PC-3 (cell line): ENCODE data around the gene SMC1B. TPM values are rescaled to one million over a fixed set of nuclear protein-coding genes. Genes with fewer than 3 reads are reported as not detected.

Experiments used
- ATAC-seq: fragments of 200-7000 bp; cut with Tn5 transposase; 2 replicates; pipeline ENCODE4 v1.9.1; 2020; ENCODE audit warnings: mild to moderate bottlenecking, moderate library complexity
- BruUV-seq: library from RNA; stranded (reverse); fragments of 400-500 nt; replicated peaks from 2 replicates; lab custom pipeline; 2021; lab: Mats Ljungman, UMichigan
- CTCF ChIA-PET: fragments of 300-600 bp; sonication (Branson Sonifier 250); formaldehyde crosslinking; loops from one replicate; lab custom pipeline; 2022; ENCODE audit warnings: antibody characterized with exemption; lab: Charles Lee
- POLR2A ChIA-PET: fragments of 300-600 bp; sonication (Branson Sonifier 250); formaldehyde crosslinking; loops from one replicate; lab custom pipeline; 2022; ENCODE audit warnings: antibody characterized with exemption; ENCODE audit not compliant: unreplicated experiment; lab: Charles Lee
- DNase-seq: peaks from one replicate; pipeline ENCODE4 v3.0.0-alpha.2; 2015
- H2AFZ ChIP-seq: fragments of 300-600 bp; sonication (generic); 2 replicates; pipeline ENCODE4 v1.6.0; 2016; ENCODE audit warnings: antibody characterized with exemption, low read length
- H3F3A ChIP-seq: fragments of 300-600 bp; sonication (generic); one replicate; pipeline ENCODE4 v1.6.0; 2017; ENCODE audit warnings: antibody characterized with exemption, low read length, control low read depth, mild to moderate bottlenecking; ENCODE audit not compliant: unreplicated experiment
- H3K27ac ChIP-seq: fragments of 300-600 bp; sonication (generic); 2 replicates; pipeline ENCODE4 v1.5.1; 2016; ENCODE audit warnings: mild to moderate bottlenecking, low read length
- H3K27me3 ChIP-seq: fragments of 300-600 bp; sonication (generic); 2 replicates; pipeline ENCODE4 v1.6.1; 2016; ENCODE audit warnings: low read length, mixed read lengths
- H3K36me3 ChIP-seq: fragments of 300-600 bp; sonication (generic); 2 replicates; pipeline ENCODE4 v1.6.1; 2016; ENCODE audit warnings: low read depth, mixed run types, low read length, mixed read lengths
- H3K4me1 ChIP-seq: fragments of 300-600 bp; sonication (generic); 2 replicates; pipeline ENCODE4 v1.5.1; 2016; ENCODE audit warnings: low read length; ENCODE audit not compliant: insufficient read depth
- H3K4me2 ChIP-seq: fragments of 300-600 bp; sonication (generic); 2 replicates; pipeline ENCODE4 v1.6.0; 2016; ENCODE audit warnings: low read length
- H3K4me3 ChIP-seq: fragments of 300-600 bp; sonication (generic); 2 replicates; pipeline ENCODE4 v1.5.1; 2016; ENCODE audit warnings: mild to moderate bottlenecking, low read length, mixed read lengths
- H3K79me2 ChIP-seq: fragments of 300-600 bp; sonication (generic); 2 replicates; pipeline ENCODE4 v1.6.1; 2017; ENCODE audit warnings: low read length, mixed read lengths
- H3K9ac ChIP-seq: fragments of 300-600 bp; sonication (generic); 2 replicates; pipeline ENCODE4 v1.6.0; 2016; ENCODE audit warnings: mild to moderate bottlenecking, low read length
- H3K9me2 ChIP-seq: fragments of 300-600 bp; sonication (generic); replicated peaks from 2 replicates; pipeline ENCODE4 v1.6.1; 2016; ENCODE audit warnings: mixed run types, low read length, mixed read lengths
- H3K9me3 ChIP-seq: fragments of 300-600 bp; sonication (generic); 2 replicates; pipeline ENCODE4 v1.6.1; 2016; ENCODE audit warnings: low read length, mixed read lengths
- H4K20me1 ChIP-seq: fragments of 300-600 bp; sonication (generic); 2 replicates; pipeline ENCODE4 v1.6.1; 2016; ENCODE audit warnings: low read length, mixed read lengths
- CTCF ChIP-seq: fragments of 300-600 bp; sonication (generic); conservative IDR thresholded peaks from 2 replicates; pipeline ENCODE4 v1.5.1; 2017; ENCODE audit warnings: antibody characterized with exemption, low read depth, mild to moderate bottlenecking, low read length
- EZH2 ChIP-seq: fragments of 300-600 bp; sonication (generic); IDR thresholded peaks from one replicate; pipeline ENCODE4 v1.6.1; 2017; ENCODE audit warnings: antibody characterized with exemption, mild to moderate bottlenecking, low read length; ENCODE audit not compliant: unreplicated experiment
- EZH2phosphoT487 ChIP-seq: fragments of 300-600 bp; sonication (generic); IDR thresholded peaks from 2 replicates; pipeline ENCODE4 v1.6.1; 2018; ENCODE audit warnings: mild to moderate bottlenecking, antibody characterized with exemption, low read length, borderline replicate concordance
- intact Hi-C: fragments of 100-400 bp; cut with micrococcal nuclease; formaldehyde crosslinking; loops from 2 replicates; pipeline ENCODE4 v1.9.0; 2023
- total RNA-seq: library from RNA; depleted of rRNA; stranded (reverse); fragments of >200 nt; gene quantifications from 2 replicates; pipeline ENCODE4 v1.2.3, GENCODE V29; 2014

The SMC1B gene
- total RNA-seq, 1 experiment from 2014 or later: 0.04 TPM

- Histone ChIP-seq H3K4me2 (no peak overlapping the region), H3K9ac (no peak overlapping the region), H3K9me3 (no peaks in the 10 kb centered on the region), H3K36me3 (no peaks in the 10 kb centered on the region), H3K4me3 (no peak overlapping the region), H3K79me2 (no peaks in the 10 kb centered on the region), H3K27ac (no peak overlapping the region), H3K27me3 (no peaks in the 10 kb centered on the region), H3F3A (no peaks in the 10 kb centered on the region), H4K20me1 (no peaks in the 10 kb centered on the region), H3K9me2 (no peaks in the 10 kb centered on the region), H3K4me1 (no peaks in the 10 kb centered on the region), H2AFZ (no peak overlapping the region)
- ChIA-PET CTCF (no interaction called here), POLR2A (no interaction called here)
- ATAC-seq (no peak), DNase-seq (no peak)
- intact Hi-C loops: no loop called here
- BruUV-seq: no TSS peak
- no peak for TF ChIP-seq CTCF
- no peak for TF ChIP-seq EZH2
- no peak for TF ChIP-seq EZH2phosphoT487
Observed at GRCh38 chr22:45366713-45367112, 46.7 kb downstream of the SMC1B start.

GRCh38 chr22:45359627-45360026 is 53.8 kb downstream of the SMC1B start:
- Histone ChIP-seq H3K36me3 (no peaks in the 10 kb centered on the region), H3K4me2 (no peak overlapping the region), H3F3A (no peaks in the 10 kb centered on the region), H3K27ac (no peak overlapping the region), H3K4me1 (no peaks in the 10 kb centered on the region), H3K27me3 (0 out of 2 replicates have a peak, but pooled peaks cover 4% of the 10 kb centered on the region), H2AFZ (no peak overlapping the region), H3K9me2 (no peaks in the 10 kb centered on the region), H3K4me3 (no peak overlapping the region), H3K9ac (no peak overlapping the region), H3K9me3 (no peaks in the 10 kb centered on the region), H3K79me2 (no peaks in the 10 kb centered on the region), H4K20me1 (no peaks in the 10 kb centered on the region)
- TF ChIP-seq EZH2phosphoT487 (no peak), CTCF (no peak), EZH2 (no peak)
- DNase-seq (no peak), ATAC-seq (no peak)
- no TSS peak for BruUV-seq
- intact Hi-C loops: no loop called here
- ChIA-PET CTCF (no interaction called here), POLR2A (no interaction called here)

GRCh38 chr22:45358127-45358526 is 55.3 kb downstream of the SMC1B start:
- TF ChIP-seq EZH2phosphoT487: no peak
- no peak for TF ChIP-seq CTCF
- TF ChIP-seq EZH2: no peak
- no peaks in the 10 kb centered on the region for H4K20me1 ChIP-seq
- no peaks in the 10 kb centered on the region for H3K9me2 ChIP-seq
- H3K4me2 ChIP-seq: no peak overlapping the region
- DNase-seq (no peak), ATAC-seq (no peak)
- CTCF ChIA-PET: interaction anchor here (0.7 kb wide), 1 partner anchor 897 kb away, joined by 3 read pairs; no protein-coding TSS in a partner anchor
- intact Hi-C loops: no loop called here
- no peaks in the 10 kb centered on the region for H3F3A ChIP-seq
- 0 out of 2 replicates have a peak, but pooled peaks cover 4% of the 10 kb centered on the region for H3K27me3 ChIP-seq
- no peaks in the 10 kb centered on the region for H3K9me3 ChIP-seq
- POLR2A ChIA-PET: no interaction called here
- no TSS peak for BruUV-seq
- no peak overlapping the region for H3K4me3 ChIP-seq
- no peak overlapping the region for H2AFZ ChIP-seq
- H3K4me1 ChIP-seq: no peaks in the 10 kb centered on the region
- H3K36me3 ChIP-seq: no peaks in the 10 kb centered on the region
- H3K9ac ChIP-seq: no peak overlapping the region
- H3K27ac ChIP-seq: no peak overlapping the region
- no peaks in the 10 kb centered on the region for H3K79me2 ChIP-seq
